Fibroblast of lung (primary cell): ENCODE data around the gene NOSTRIN. TPM values are rescaled to one million over a fixed set of nuclear protein-coding genes. Genes with fewer than 3 reads are reported as not detected.
"Not testable (repeated sequence)": the region's sequence is repeated elsewhere in the genome, so short reads cannot be mapped to it uniquely, and the experiment has no call there.

Experiments used
- DNase-seq, 2 donors: peaks; one replicate each; pipeline versions ENCODE4 v3.0.0 to v3.0.0-alpha.2; 2010; ENCODE audit warnings: low read depth in 2 of 2
- H2AFZ ChIP-seq: 2 replicates; pipeline ENCODE4 v1.5.1; 2012; ENCODE audit warnings: low read length, control low read depth, inconsistent platforms
- H3K27ac ChIP-seq: 2 replicates; pipeline ENCODE4 v1.5.1; 2011; ENCODE audit warnings: low read length, control low read depth; ENCODE audit not compliant: insufficient read depth
- H3K27me3 ChIP-seq: 2 replicates; pipeline ENCODE4 v1.5.1; 2011; ENCODE audit warnings: mild to moderate bottlenecking, low read length; ENCODE audit not compliant: control insufficient read depth, insufficient read depth
- H3K36me3 ChIP-seq: 2 replicates; pipeline ENCODE4 v1.5.1; 2011; ENCODE audit warnings: low read length; ENCODE audit not compliant: control insufficient read depth, insufficient read depth
- H3K4me1 ChIP-seq: 2 replicates; pipeline ENCODE4 v1.5.1; 2011; ENCODE audit warnings: low read length; ENCODE audit not compliant: control insufficient read depth, insufficient read depth; ENCODE audit errors: extremely low read depth
- H3K4me2 ChIP-seq: 2 replicates; pipeline ENCODE4 v1.5.1; 2011; ENCODE audit warnings: low read length, control low read depth; ENCODE audit not compliant: insufficient read depth; ENCODE audit errors: extremely low read depth
- H3K4me3 ChIP-seq, 4 experiments: fragments of 200-600 bp in 1 of 4; sonication (generic) in 1 of 4; replicated peaks in 1 of 4; 2 replicates each; pipeline ENCODE4 v1.5.1; 2011 to 2016; ENCODE audit warnings: low read length in 4 of 4, low read depth in 3 of 4, mild to moderate bottlenecking in 3 of 4, control low read depth in 2 of 4, inconsistent platforms in 1 of 4, mixed read lengths in 1 of 4; ENCODE audit not compliant: insufficient read depth in 1 of 4; ENCODE audit errors: control extremely low read depth in 1 of 4
- H3K79me2 ChIP-seq: 2 replicates; pipeline ENCODE4 v1.5.1; 2012; ENCODE audit warnings: mild to moderate bottlenecking, low read length, inconsistent platforms; ENCODE audit not compliant: control insufficient read depth, insufficient read depth
- H3K9ac ChIP-seq: 2 replicates; pipeline ENCODE4 v1.5.1; 2011; ENCODE audit warnings: mild to moderate bottlenecking, low read length, control low read depth; ENCODE audit not compliant: insufficient read depth
- H3K9me3 ChIP-seq: 2 replicates; pipeline ENCODE4 v1.5.1; 2012; ENCODE audit warnings: low read depth, low read length; ENCODE audit not compliant: control insufficient read depth, insufficient read depth
- H4K20me1 ChIP-seq: 2 replicates; pipeline ENCODE4 v1.5.1; 2011; ENCODE audit warnings: low read length; ENCODE audit not compliant: control insufficient read depth, insufficient read depth; ENCODE audit errors: extremely low read depth
- EZH2 ChIP-seq: IDR thresholded peaks from 2 replicates; pipeline ENCODE4 v1.5.1; 2012; ENCODE audit warnings: low read length, control low read depth, mild to moderate bottlenecking; ENCODE audit errors: missing control alignments
- polyA plus RNA-seq, 2 donors: library from polyadenylated mRNA; depleted of rRNA in 1 of 2; stranded (reverse) in 1 of 2; unstranded in 1 of 2; fragments of >200 nt; gene quantifications; 2 replicates each; pipeline ENCODE4 v1.2.1, GENCODE V29; 2011 to 2012; ENCODE audit warnings: missing spikeins in 1 of 2
- total RNA-seq: library from RNA; depleted of rRNA; stranded (reverse); fragments of >200 nt; gene quantifications from 2 replicates; pipeline ENCODE4 v1.2.1, GENCODE V29; 2014
- TF ChIP-seq, protein P1 (sequence below), 2 donors: IDR thresholded peaks in 1 of 2; conservative IDR thresholded peaks in 1 of 2; 1 replicate in 1 of 2; 2 replicates in 1 of 2; pipeline ENCODE4 v1.5.1; 2011 to 2012; ENCODE audit warnings: low read length in 2 of 2, control low read depth in 1 of 2, inconsistent platforms in 1 of 2, low read depth in 1 of 2, mild to moderate bottlenecking in 1 of 2

Gene NOSTRIN
- total and polyA plus RNA-seq, 2 donors (not counting 1 experiment from before 2014, with no cell fraction given) = 0.50 to 1.3 TPM

GRCh38 chr2:168787782-168788376 lies 14.6 kb upstream of the NOSTRIN start:
- Histone ChIP-seq H3K36me3 (no peaks in the 10 kb centered on the region), H3K9ac (no peak overlapping the region), H3K4me2 (no peak overlapping the region), H3K27me3 (no peaks in the 10 kb centered on the region), H3K4me3 (no peak overlapping the region), H3K4me1 (no peaks in the 10 kb centered on the region), H3K27ac (no peak overlapping the region), H4K20me1 (no peaks in the 10 kb centered on the region), H3K9me3 (no peaks in the 10 kb centered on the region), H2AFZ (no peak overlapping the region), H3K79me2 (no peaks in the 10 kb centered on the region)
- TF ChIP-seq EZH2 = no peak
- TF ChIP-seq, protein P1, sequence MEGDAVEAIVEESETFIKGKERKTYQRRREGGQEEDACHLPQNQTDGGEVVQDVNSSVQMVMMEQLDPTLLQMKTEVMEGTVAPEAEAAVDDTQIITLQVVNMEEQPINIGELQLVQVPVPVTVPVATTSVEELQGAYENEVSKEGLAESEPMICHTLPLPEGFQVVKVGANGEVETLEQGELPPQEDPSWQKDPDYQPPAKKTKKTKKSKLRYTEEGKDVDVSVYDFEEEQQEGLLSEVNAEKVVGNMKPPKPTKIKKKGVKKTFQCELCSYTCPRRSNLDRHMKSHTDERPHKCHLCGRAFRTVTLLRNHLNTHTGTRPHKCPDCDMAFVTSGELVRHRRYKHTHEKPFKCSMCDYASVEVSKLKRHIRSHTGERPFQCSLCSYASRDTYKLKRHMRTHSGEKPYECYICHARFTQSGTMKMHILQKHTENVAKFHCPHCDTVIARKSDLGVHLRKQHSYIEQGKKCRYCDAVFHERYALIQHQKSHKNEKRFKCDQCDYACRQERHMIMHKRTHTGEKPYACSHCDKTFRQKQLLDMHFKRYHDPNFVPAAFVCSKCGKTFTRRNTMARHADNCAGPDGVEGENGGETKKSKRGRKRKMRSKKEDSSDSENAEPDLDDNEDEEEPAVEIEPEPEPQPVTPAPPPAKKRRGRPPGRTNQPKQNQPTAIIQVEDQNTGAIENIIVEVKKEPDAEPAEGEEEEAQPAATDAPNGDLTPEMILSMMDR (conservative IDR thresholded peaks at IDR 0.05 in 1 of 2, IDR thresholded peaks at IDR 0.05 in 1 of 2; ENCODE audit: low read depth in 1 of 2, low read length in 2 of 2) = no peak
- no peak for DNase-seq

- no peak overlapping the region for H3K9ac ChIP-seq
- no peak overlapping the region for H3K27ac ChIP-seq
- H3K4me2 ChIP-seq = no peak overlapping the region
- no peaks in the 10 kb centered on the region for H3K79me2 ChIP-seq
- H4K20me1 ChIP-seq = no peaks in the 10 kb centered on the region
- no peak overlapping the region for H2AFZ ChIP-seq
- no peaks in the 10 kb centered on the region for H3K27me3 ChIP-seq
- TF ChIP-seq, protein P1 (conservative IDR thresholded peaks at IDR 0.05 in 1 of 2, IDR thresholded peaks at IDR 0.05 in 1 of 2; ENCODE audit: low read depth in 1 of 2, low read length in 2 of 2) = no peak
- TF ChIP-seq EZH2 = no peak
- H3K36me3 ChIP-seq = no peaks in the 10 kb centered on the region
- no peak overlapping the region for H3K4me3 ChIP-seq
- no peaks in the 10 kb centered on the region for H3K4me1 ChIP-seq
- no peak for DNase-seq
- H3K9me3 ChIP-seq = no peaks in the 10 kb centered on the region
Measured at GRCh38 chr2:168789776-168790175, 12.7 kb upstream of the NOSTRIN start.

DNA sequence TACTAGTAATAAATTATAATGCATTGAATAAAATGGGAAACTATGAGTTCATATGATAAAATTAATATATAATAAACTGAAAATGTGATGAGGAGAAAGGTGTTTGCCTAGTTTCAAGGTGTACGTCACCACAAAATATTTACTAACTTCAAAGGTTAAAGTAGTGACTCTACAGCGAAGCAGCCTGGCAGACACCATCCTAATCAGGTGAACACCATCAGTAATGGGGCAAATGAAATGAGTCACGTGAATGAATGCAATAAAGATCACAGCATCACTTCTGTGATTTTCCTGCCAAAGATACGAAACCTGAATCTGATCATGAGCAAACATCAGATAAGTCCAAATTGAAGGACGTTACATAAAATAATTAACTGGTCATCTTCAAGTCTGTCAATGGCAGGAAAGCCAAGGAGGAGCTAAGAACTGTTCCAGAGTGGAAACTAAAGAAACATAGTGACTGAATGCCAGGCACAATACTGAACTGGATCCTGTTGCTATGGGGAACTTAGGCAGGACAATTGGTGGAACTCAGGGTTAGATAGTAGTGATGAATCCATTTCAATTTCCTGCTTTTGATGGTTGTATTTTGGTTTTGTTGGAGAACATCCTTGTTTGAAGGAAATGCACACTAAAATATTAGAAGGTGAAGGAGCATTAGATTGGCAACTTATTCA lies 12.1 kb upstream of the NOSTRIN start:
- Histone ChIP-seq H3K4me2 (no peak overlapping the region), H3K27ac (no peak overlapping the region), H3K4me3 (no peak overlapping the region), H3K9ac (no peak overlapping the region), H3K36me3 (no peaks in the 10 kb centered on the region), H3K27me3 (no peaks in the 10 kb centered on the region), H3K9me3 (no peaks in the 10 kb centered on the region), H3K4me1 (no peaks in the 10 kb centered on the region), H3K79me2 (no peaks in the 10 kb centered on the region), H4K20me1 (no peaks in the 10 kb centered on the region), H2AFZ (no peak overlapping the region)
- no peak for TF ChIP-seq EZH2
- TF ChIP-seq, protein P1 (conservative IDR thresholded peaks at IDR 0.05 in 1 of 2, IDR thresholded peaks at IDR 0.05 in 1 of 2; ENCODE audit: low read depth in 1 of 2, low read length in 2 of 2) = no peak
- no peak for DNase-seq

- H3K4me1 ChIP-seq, H3K9ac ChIP-seq, H4K20me1 ChIP-seq, DNase-seq, H3K36me3 ChIP-seq, H3K79me2 ChIP-seq, H3K4me3 ChIP-seq, H3K9me3 ChIP-seq, H3K4me2 ChIP-seq, H3K27ac ChIP-seq, H3K27me3 ChIP-seq, H2AFZ ChIP-seq: not testable (repeated sequence)
Measured at GRCh38 chr2:168791140-168791539, 11.3 kb upstream of the NOSTRIN start.
